ENCODE measurements around the gene NPAS2.

The NPAS2 gene

GRCh38 chr2:101038455-101039255 is 218.7 kb downstream of the NPAS2 start:
- H3K36me3 ChIP-seq (ENCODE audit: insufficient read depth, low read length) = no peaks in the 10 kb centered on the region
- no peak overlapping the region for H3K4me3 ChIP-seq (ENCODE audit: low read length, poor library complexity, severe bottlenecking)
- H3K9me2 ChIP-seq (replicated peaks; ENCODE audit: low read depth, low read length) = no peaks in the 10 kb centered on the region
- H3K4me1 ChIP-seq (ENCODE audit: insufficient read depth, low read length, poor library complexity, severe bottlenecking) = no peaks in the 10 kb centered on the region
- no peaks in the 10 kb centered on the region for H3K9me3 ChIP-seq (ENCODE audit: insufficient read depth, low read depth, low read length)
- H3K4me2 ChIP-seq (ENCODE audit: low read depth, low read length, poor library complexity, severe bottlenecking) = no peak overlapping the region
- H3K79me2 ChIP-seq (ENCODE audit: insufficient read depth, low read length) = no peaks in the 10 kb centered on the region
- H3K9ac ChIP-seq (ENCODE audit: low read depth, low read length, poor library complexity, severe bottlenecking) = no peak overlapping the region
- H4K20me1 ChIP-seq (ENCODE audit: insufficient read depth, low read length, poor library complexity, severe bottlenecking) = no peaks in the 10 kb centered on the region
- H2AFZ ChIP-seq (ENCODE audit: low read length) = no peak overlapping the region
- H3F3A ChIP-seq (ENCODE audit: low read depth) = no peaks in the 10 kb centered on the region
- H3K27me3 ChIP-seq (ENCODE audit: insufficient read depth, low read length, poor library complexity, severe bottlenecking) = no peaks in the 10 kb centered on the region
- no peak for TF ChIP-seq EZH2phosphoT487 (IDR thresholded peaks at IDR 0.05; ENCODE audit: borderline replicate concordance)
- TF ChIP-seq CTCF (conservative IDR thresholded peaks at IDR 0.05; ENCODE audit: low read length) = peak; percentile 66

GRCh38 chr2:101040072-101040471 is 220.1 kb downstream of the NPAS2 start:
- Histone ChIP-seq H3K4me1 (ENCODE audit: insufficient read depth, low read length, poor library complexity, severe bottlenecking) (no peaks in the 10 kb centered on the region), H3K9ac (ENCODE audit: low read depth, low read length, poor library complexity, severe bottlenecking) (no peak overlapping the region), H4K20me1 (ENCODE audit: insufficient read depth, low read length, poor library complexity, severe bottlenecking) (no peaks in the 10 kb centered on the region), H3K4me2 (ENCODE audit: low read depth, low read length, poor library complexity, severe bottlenecking) (no peak overlapping the region), H3F3A (ENCODE audit: low read depth) (no peaks in the 10 kb centered on the region), H3K36me3 (ENCODE audit: insufficient read depth, low read length) (no peaks in the 10 kb centered on the region), H3K79me2 (ENCODE audit: insufficient read depth, low read length) (no peaks in the 10 kb centered on the region), H3K4me3 (ENCODE audit: low read length, poor library complexity, severe bottlenecking) (no peak overlapping the region), H3K9me3 (ENCODE audit: insufficient read depth, low read depth, low read length) (no peaks in the 10 kb centered on the region), H2AFZ (ENCODE audit: low read length) (no peak overlapping the region), H3K27me3 (ENCODE audit: insufficient read depth, low read length, poor library complexity, severe bottlenecking) (no peaks in the 10 kb centered on the region), H3K9me2 (replicated peaks; ENCODE audit: low read depth, low read length) (no peaks in the 10 kb centered on the region)
- TF ChIP-seq CTCF (conservative IDR thresholded peaks at IDR 0.05; ENCODE audit: low read length) (no peak), EZH2phosphoT487 (IDR thresholded peaks at IDR 0.05; ENCODE audit: borderline replicate concordance) (no peak)

- no peak overlapping the region for H2AFZ ChIP-seq (ENCODE audit: low read length)
- TF ChIP-seq CTCF (conservative IDR thresholded peaks at IDR 0.05; ENCODE audit: low read length) = no peak
- TF ChIP-seq EZH2phosphoT487 (IDR thresholded peaks at IDR 0.05; ENCODE audit: borderline replicate concordance) = no peak
- no peaks in the 10 kb centered on the region for H3K9me3 ChIP-seq (ENCODE audit: insufficient read depth, low read depth, low read length)
- no peak overlapping the region for H3K4me2 ChIP-seq (ENCODE audit: low read depth, low read length, poor library complexity, severe bottlenecking)
- H4K20me1 ChIP-seq (ENCODE audit: insufficient read depth, low read length, poor library complexity, severe bottlenecking) = no peaks in the 10 kb centered on the region
- H3F3A ChIP-seq (ENCODE audit: low read depth) = no peaks in the 10 kb centered on the region
- H3K9ac ChIP-seq (ENCODE audit: low read depth, low read length, poor library complexity, severe bottlenecking) = no peak overlapping the region
- H3K9me2 ChIP-seq (replicated peaks; ENCODE audit: low read depth, low read length) = no peaks in the 10 kb centered on the region
- no peaks in the 10 kb centered on the region for H3K79me2 ChIP-seq (ENCODE audit: insufficient read depth, low read length)
- no peak overlapping the region for H3K4me3 ChIP-seq (ENCODE audit: low read length, poor library complexity, severe bottlenecking)
- H3K4me1 ChIP-seq (ENCODE audit: insufficient read depth, low read length, poor library complexity, severe bottlenecking) = no peaks in the 10 kb centered on the region
- no peaks in the 10 kb centered on the region for H3K27me3 ChIP-seq (ENCODE audit: insufficient read depth, low read length, poor library complexity, severe bottlenecking)
- no peaks in the 10 kb centered on the region for H3K36me3 ChIP-seq (ENCODE audit: insufficient read depth, low read length)
Observed at GRCh38 chr2:101040761-101041160, 220.8 kb downstream of the NPAS2 start.

Measured in Loucy (cell line).